HG02885 (cell line): ENCODE results near the gene FGF1.

Experiments
- ATAC-seq: cut with Tn5 transposase; IDR thresholded peaks from one replicate; pipeline ENCODE4 v1.9.1; 2021; ENCODE audit warnings: mild to moderate bottlenecking; ENCODE audit not compliant: unreplicated experiment, poor library complexity

Gene FGF1

GRCh38 chr5:142671801-142672200 lies 14.1 kb downstream of the FGF1 start:
- ATAC-seq, result no peak

GRCh38 chr5:142671266-142671665 lies 14.6 kb downstream of the FGF1 start:
- no peak for ATAC-seq

GRCh38 chr5:142670804-142671203 lies 15.1 kb downstream of the FGF1 start:
- ATAC-seq, result no peak

- ATAC-seq, result no peak
Observed at GRCh38 chr5:142669477-142669876, 16.4 kb downstream of the FGF1 start.

GRCh38 chr5:142668336-142668735 lies 17.6 kb downstream of the FGF1 start:
- no peak for ATAC-seq

GRCh38 chr5:142667831-142668230 lies 18.1 kb downstream of the FGF1 start:
- no peak for ATAC-seq

GRCh38 chr5:142664636-142665035 lies 21.3 kb downstream of the FGF1 start:
- no peak for ATAC-seq

- ATAC-seq, result no peak
Observed at GRCh38 chr5:142664067-142664466, 21.8 kb downstream of the FGF1 start.

- no peak for ATAC-seq
Observed at GRCh38 chr5:142663246-142663645, 22.6 kb downstream of the FGF1 start.

- ATAC-seq, result no peak
Observed at GRCh38 chr5:142661957-142662356, 23.9 kb downstream of the FGF1 start.

- ATAC-seq, result no peak
Observed at GRCh38 chr5:142661143-142661542, 24.7 kb downstream of the FGF1 start.

GRCh38 chr5:142660731-142661130 lies 25.2 kb downstream of the FGF1 start:
- ATAC-seq, result no peak

- ATAC-seq, result no peak
Observed at GRCh38 chr5:142660196-142660595, 25.7 kb downstream of the FGF1 start.

- no peak for ATAC-seq
Observed at GRCh38 chr5:142659405-142659804, 26.5 kb downstream of the FGF1 start.

GRCh38 chr5:142658278-142658677 lies 27.6 kb downstream of the FGF1 start:
- ATAC-seq, result no peak

GRCh38 chr5:142657446-142657845 lies 28.4 kb downstream of the FGF1 start:
- ATAC-seq, result no peak

GRCh38 chr5:142655339-142656267 lies 30.3 kb downstream of the FGF1 start:
- ATAC-seq, result peak; percentile 89

GRCh38 chr5:142654578-142655058 lies 31.3 kb downstream of the FGF1 start:
- no peak for ATAC-seq

GRCh38 chr5:142653321-142653720 lies 32.6 kb downstream of the FGF1 start:
- ATAC-seq, result no peak

- no peak for ATAC-seq
Observed at GRCh38 chr5:142652563-142652962, 33.3 kb downstream of the FGF1 start.

- ATAC-seq, result no peak
Observed at GRCh38 chr5:142650881-142651280, 35.0 kb downstream of the FGF1 start.

- no peak for ATAC-seq
Observed at GRCh38 chr5:142650060-142650459, 35.8 kb downstream of the FGF1 start.
